SKM-1 (cell line): ENCODE measurements around the gene MPC2.
A peak's percentile ranks its signal among the peaks of the same experiment; 100 is the strongest.
"Not testable (repeated sequence)": the region's sequence is repeated elsewhere in the genome, so short reads cannot be mapped to it uniquely, and the experiment has no call there.

ENCODE experiments used
- DNase-seq: peaks from one replicate; lab custom pipeline; 2025; ENCODE audit not compliant: unreplicated experiment; lab: John Stamatoyannopoulos, UW

The MPC2 gene

DNA sequence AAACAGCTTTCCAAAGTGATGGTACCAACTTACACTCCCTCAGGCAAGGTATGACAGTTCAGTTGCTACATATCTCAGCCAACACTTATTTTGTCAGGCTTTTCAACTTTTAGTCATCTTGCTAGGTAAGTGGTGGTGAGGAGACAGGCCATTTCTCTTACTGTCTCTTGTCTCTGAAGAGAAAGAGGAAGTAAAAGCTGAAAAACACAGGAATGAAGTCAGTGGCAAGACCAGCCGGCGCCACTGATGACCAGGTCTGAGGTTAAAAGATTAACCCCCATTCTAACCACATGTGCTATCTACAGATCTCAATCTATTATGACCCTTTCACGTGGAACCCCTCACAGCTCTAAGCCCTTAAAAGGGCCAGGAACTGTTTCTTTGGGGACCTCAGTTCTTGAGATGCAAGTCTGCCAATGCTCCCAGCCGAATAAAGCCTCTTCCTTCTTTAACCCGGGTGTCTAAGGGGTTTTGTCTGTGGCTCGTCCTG, 27.1 kb downstream of the MPC2 start:
- DNase-seq: no peak

DNA sequence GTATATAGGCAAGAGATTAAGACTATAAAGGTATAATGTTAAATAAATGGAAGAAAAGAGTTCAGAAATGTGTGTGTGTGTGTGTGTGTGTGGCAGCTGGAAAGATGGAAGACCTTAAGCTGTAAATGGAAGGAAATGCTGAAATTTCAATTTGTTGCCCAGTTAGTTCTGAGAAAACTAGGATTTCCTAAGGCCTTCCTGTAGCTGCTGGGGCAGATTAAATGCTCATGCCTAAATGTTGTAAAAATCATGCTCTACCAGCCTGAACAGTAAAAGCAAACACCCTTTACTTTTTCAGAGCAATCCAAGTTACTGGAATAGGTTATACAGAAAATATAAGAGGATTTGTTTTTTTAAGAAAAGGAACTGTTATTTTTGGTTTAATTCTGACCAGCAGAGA, 31.2 kb downstream of the MPC2 start:
- DNase-seq: peak; percentile 47

DNA sequence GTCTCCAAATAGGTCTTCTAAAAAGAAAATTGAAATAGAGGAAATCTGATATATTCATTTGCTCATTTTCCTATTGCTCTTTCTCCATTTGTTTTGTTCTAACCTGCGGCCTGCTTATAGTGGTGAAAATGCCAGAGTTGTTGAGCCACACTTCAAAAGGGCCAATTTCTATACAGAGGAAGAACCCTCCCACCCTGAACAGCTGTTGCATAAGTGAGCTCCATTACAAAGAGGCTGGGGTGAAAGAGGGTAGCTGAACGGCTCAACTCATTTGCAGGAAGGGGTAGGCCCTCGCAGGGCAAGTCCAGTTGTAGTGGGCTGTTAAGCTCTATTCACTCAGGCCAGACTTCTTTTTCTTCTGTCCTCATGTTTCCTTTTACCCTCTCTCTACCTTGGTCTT, 31.7 kb downstream of the MPC2 start:
- peak; percentile 89 for DNase-seq

DNA sequence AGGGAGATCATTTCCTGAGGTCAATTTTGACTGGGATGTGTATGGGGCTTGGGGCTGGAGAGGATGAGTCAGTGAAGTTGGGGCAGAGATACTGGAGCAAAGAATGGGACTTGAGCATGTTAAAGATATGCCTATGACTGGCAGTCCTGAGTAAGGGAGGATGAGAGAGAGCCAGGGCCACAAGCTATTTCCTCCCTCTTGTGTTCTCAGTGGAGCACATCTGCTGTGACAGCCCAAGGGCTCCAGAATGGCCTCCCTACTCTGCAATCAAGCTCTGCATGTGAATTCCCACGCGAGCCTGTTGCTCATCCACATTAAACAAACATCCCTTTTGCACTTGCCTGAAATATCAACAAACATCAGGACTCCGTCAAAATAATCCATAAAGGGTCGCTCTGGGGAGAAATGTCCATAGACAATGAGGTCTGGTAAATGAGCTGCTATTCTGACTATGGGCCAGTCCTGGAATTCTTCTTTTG, 32.2 kb downstream of the MPC2 start:
- DNase-seq: no peak

DNA sequence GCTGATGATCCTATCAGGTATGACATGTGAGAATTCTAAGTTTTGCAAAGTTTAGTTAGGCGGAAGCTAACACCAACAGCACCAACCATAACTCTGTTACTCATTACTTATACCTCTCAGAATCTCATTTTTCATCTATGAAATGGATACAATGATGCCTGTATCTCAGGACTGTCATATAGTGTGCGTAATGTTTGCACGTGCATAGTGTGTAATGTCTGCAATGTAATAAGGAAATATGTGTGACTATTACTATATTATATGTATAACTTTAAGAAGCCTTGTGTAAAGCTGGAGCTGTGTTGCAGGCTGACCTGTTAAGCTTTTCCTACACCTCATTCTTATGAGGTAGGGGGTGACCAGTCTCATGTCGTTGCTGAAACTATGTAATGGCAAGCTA, 36.0 kb downstream of the MPC2 start:
- no peak for DNase-seq

DNA sequence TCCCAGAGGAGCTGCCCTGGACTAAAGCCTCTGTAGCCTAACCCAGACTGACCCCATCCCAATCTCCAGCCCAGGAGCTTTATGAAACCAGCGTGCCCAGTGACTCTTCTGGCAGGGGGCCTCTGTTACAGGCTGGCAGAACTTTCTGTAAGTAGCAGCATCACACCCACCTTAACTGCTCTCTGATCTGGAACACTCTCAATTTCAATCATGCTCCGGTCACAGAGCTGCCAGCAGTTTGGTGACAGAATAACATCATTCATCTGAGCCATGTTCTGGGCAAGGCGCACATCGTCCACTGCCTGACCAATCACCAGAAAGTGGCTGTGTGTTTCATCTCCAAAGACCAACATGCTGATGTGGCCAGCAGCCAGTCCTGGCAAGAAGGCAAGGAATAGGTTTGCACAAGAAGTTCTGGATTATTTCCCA, 37.6 kb downstream of the MPC2 start:
- no peak for DNase-seq

DNA sequence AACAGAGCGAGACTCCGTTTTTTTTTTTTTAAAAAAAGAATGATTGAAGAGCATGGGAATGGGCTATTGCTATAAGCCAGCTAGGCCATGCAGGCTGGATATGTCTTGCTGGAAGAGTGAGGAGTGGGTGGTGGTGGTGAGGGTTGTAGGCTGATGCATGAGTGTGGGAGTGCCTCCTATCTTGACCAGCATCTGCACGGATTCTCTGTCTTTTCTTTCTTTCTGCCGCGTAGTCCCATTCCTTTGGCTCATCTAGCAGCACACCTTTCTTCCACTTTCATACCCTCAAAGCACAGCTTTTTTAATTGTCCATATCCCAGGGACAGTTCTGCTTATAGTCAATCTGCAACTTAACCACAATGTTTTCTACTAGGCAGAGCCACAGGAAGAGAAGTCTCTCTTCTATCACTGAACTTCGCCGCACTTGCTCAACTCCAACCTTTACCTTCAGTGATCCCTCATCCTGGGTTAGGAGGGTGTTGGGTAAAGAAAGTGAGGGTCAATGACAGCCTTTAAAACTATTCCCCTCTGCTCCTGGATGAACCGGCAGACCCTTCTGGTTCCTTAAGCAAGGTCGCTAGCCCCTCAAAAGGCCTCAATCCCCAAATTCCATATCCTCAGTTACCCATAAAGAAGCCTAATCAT, 38.2 kb downstream of the MPC2 start:
- no peak for DNase-seq

DNA sequence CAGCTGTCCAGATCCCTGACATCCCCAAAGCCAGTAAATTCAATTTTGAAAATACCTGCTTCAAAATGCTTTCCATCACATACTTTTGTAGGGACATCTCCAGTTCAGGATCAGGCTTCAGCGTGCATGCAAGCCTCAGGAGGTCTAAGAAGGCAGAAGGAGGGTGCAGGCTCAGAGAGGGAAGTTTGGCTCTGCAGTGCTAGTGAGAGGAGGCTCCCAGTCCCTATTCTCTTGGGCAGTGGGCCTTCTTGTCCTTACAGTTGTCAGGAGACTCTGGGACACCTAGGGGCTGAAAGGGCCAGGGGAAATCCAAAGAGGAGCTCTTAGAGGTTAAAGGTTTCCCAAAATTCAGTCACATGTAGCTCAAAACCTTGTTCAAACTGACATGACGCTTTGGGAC, 43.1 kb downstream of the MPC2 start:
- no peak for DNase-seq

DNA sequence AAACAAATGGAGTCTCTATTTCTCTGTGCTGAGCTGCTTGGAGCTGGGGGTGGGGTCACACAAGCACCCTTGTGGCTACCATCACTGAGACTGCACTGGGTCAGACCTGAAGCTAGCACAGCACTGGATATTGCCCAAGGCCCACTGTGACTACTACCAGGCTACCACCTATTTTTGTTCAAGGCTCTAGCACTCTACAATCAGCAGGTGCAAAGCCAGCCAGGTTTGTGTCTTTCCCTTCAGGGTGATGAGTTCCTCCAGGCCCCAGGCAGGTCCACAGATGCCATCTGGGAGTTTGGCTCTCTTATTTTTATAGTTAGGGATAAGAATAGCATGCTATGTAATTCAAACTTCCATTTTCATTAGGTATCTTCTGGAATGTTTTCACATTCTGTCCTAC, 46.5 kb downstream of the MPC2 start:
- no peak for DNase-seq

DNA sequence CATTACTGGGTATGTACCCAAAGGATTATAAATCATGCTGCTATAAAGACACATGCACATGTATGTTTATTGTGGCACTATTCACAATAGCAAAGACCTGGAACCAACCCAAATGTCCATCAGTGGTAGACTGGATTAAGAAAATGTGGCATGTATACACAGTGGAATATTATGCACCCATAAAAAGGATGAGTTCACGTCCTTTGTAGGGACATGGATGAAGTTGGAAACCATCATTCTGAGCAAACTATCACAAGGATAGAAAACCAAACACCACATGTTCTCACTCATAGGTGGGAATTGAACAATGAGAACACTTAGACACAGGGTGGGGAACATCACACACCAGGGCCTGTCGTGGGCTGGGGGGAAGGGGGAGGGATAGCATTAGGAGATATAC, 49.7 kb downstream of the MPC2 start:
- DNase-seq: not testable (repeated sequence)

DNA sequence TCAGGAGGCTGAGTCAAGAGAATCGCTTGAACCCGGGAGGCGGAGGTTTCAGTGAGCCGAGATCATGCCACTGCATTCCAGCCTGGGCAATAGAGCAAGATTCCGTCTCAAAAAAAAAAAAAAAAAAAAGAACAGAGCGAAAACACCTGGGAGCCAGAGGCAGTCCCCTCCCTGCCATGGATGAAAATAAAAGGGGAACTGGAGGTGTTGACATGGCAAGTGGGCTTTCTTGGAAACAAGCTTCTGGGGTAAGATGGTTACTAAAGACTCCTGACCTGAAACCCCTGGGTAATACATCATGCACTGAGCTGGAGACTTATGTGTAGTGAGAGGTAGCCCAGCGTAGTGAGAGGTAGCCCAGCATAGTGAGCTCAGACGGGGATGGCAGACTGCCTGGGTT, 54.5 kb downstream of the MPC2 start:
- no peak for DNase-seq

DNA sequence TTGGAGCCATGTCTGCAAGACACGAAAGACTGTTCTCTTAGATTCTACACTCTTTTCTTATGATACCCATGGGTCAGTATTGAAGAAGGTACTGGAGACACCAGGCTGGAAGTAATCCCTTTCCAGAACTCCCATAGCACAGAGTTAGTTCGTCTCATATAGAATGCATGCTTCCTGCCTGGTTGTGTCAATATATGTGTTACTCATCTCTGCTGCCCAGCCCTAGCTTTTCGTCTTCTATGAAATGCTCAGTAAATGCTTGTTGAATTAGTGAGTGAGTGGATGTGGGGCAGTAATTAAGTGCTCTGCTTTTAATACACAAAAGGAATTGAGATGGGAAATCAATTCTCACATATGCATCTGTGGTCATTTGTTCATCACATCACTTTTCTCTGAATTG, 55.1 kb downstream of the MPC2 start:
- no peak for DNase-seq

DNA sequence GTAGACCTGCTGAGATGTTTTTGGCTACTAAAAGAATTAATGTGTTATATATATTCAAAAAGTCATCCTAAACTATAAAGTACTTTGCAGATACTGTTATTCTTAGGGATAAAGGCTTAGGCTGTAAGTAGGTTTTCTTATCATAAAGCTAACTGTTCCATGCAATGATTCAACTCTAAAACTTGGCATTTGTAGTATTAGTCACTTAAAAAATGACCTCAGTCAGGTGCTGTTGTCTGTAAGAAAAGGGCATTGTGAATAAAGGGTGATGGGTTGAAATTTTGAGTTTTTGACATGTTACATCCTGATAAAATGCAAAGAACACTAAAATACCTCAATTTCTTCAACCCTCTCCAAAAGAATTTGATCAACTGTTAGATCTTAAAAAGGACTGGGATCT, 55.8 kb downstream of the MPC2 start:
- no peak for DNase-seq

DNA sequence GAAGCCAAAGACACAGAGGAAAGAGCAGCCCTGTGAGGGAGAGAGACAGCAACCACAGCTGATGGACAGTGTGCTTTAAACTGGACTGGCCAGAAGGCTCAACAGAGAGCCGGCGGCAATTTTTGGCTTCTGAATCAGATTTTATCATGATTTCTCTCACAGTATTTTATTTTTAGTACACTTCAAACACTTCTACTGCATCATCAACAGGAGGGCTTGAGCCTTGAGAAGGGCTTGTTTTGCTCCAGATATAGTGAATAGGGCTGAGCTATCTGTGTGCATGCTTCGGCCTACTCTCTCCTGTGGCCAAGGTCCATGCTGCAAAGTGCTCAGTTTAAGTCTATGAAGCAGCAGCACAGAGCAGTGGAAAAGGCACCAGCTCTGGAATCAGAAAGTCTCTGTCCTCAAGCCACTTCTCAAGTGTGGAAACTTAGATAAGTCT, 56.3 kb downstream of the MPC2 start:
- no peak for DNase-seq

DNA sequence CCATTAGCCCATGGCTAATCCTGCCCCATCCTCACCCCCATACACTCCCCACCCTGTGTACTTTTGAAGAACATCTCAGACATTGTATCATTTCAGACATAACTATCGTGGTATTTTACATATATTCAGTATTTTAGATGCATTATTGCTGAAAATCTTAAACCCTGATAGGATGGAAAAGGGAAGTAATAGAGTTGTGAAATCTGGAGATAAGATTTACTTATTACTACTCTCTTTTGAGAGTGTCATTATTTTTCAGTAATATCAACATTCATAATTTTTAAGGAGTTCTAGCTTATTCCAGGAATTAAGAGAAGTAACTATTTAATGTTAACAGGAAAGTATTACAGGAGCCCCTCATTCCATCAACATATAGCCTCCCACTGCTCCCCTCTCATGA, 57.4 kb downstream of the MPC2 start:
- DNase-seq: no peak

DNA sequence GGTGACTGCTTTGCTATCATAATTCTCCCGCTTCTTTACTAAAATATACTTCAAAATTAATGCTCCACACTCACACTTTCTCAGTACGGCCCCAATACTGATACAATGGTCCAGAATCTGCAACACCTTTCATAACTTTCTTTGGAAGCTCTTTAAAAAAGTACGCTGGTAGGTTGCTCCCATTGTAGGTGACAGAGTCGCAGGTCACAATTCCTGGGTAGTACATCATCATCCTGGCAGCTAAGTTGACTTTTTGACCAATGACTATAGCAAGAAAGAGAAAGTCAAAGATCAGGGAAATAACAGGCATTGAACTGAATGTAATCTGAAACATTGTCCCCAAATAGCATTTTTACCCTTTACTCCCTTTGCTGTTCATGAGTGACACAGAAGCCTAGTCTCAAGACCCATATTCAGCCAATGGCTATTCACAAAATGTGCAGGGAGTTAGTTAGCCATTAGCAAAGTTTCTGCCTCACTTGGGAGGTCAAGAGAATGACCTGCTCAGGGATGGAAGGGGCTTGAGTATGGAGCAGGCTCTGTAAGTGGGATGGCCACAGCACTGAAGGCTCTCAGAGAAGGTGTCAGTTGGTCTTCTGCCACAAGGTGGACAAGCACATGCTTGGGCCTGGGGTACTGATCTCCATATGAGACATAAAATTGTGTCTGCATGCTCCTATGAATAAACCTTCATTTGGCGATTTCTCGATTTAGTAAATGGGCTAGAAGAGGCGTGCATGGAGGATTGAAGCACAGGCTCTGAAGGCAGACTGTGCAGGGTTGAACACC, 58.3 kb downstream of the MPC2 start:
- DNase-seq: no peak

DNA sequence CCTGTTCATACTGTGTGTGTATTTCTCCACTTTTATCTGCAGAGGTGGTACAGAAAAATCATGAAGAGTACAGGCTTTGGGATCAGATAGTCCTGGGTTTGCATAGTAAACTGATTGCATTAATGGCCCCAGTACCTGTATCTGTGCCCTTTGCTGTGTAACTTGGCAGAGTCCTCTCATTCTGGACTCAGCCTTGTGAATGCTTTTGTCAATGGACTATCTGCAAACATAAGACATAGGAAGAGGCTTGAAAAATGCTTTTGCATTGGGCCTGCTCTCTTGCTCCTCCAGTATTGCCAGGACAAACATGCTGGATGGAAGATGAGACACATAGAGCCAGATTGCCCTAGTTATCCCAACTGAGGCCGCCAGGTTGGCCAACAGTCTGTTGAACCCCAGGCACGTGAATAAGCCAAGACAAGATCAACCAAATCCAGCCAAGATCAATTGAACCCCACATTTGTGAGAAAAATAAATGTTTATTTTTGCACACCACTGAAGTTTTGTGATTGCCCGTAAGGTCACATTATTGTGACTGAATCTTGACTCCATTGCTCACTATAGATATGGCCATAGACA, 60.2 kb downstream of the MPC2 start:
- no peak for DNase-seq

DNA sequence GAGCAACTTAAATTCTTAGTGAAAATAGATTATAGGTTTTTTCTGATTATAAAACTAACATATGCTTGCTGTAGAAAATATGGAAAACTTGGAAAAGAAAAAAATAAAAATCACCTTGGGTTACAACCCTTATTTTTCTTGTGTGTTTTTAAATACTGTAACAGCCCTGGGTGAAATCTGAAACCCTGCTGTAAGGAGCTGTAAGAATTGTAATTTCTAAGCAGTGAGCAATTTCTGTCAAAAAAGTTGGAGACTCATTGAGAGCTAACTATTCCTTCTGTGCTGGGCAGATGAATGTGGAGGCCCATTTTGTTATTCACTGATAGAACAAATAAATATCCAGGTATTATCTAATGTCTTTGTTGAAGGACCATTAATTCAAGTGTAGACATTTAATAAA, 65.5 kb downstream of the MPC2 start:
- no peak for DNase-seq

DNA sequence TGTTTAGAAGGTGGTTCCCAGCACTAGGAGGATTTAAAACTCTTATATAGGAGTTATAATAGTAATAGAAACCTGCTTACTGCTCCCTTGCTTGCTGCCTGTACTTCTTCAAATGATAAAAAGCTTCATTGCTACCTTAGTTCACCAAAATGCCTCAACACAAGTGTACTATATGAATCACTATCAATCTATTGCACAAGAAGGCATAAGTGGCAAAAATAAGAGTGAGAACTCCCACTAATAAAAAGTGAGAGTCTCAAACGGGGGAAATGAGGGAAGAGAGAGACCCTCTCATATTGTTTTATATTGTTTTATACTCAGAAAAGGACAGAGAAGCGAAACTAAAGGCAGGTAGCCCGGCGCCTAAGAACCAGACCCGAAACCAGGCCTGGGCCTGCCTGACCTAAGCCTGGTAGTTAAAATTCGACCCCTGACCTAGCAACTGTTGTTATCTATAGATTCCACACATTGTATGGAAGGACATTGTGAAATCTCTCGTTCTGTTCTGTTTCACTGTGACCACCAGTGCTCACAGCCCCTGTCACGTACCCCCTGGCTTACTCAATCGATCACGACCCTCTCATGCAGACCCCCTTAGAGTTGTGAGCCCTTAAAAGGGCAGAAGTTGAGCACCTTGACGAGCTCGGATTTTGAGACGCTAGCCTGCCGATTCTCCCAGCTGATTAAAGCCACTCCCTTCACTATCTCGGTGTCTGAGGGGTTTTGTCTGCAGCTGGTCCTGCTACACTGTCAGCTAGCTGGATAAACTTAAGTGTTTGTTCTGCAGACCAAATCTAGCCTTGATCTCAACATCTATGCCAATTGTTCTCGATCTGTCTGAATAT, 67.5 kb downstream of the MPC2 start:
- not testable (repeated sequence) for DNase-seq

DNA sequence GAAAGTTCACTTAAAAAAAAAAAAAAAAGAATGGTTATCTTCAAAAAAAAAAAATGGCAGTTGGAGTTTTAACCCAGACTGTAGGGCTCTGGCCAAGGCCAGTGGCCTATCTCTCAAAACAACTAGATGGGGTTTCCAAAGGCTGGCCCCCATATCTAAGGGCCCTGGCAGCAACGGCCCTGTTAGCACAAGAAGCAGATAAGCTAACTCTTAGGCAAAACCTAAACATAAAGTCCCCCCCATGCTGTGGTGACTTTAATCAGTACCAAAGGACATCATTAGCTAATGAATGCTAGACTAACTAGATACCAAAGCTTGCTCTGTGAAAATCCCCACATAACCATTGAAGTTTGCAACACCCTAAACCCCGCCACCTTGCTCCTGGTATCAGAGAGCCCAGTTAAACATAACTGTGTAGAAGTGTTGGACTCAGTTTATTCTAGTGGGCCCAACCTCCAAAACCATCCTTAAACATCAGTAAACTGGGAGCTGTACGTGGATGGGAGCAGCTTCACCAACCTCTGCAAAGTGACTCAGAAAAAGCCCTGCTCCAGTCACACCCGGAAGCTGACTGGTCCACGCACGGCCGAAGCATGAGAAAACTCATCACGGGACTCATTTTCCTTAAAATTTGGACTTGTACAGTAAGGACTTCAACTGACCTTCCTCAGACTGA, 70.0 kb downstream of the MPC2 start:
- DNase-seq: not testable (repeated sequence)
